Stimulated activated CD8-positive, alpha-beta memory T cell treated with anti-CD3 and anti-CD28 coated beads, Interleukin-12 subunit alpha, Interleukin-12 subunit beta, amount 100 ng/mL, for 1 hour (primary cell): ENCODE data around the gene CCSER1.
"Not testable (repeated sequence)": the region's sequence is repeated elsewhere in the genome, so short reads cannot be mapped to it uniquely, and the experiment has no call there.

Experiments
- DNase-seq: peaks from one replicate; pipeline ENCODE4 v3.0.0-alpha.2; 2020; ENCODE audit warnings: low read depth

CCSER1 gene

DNA sequence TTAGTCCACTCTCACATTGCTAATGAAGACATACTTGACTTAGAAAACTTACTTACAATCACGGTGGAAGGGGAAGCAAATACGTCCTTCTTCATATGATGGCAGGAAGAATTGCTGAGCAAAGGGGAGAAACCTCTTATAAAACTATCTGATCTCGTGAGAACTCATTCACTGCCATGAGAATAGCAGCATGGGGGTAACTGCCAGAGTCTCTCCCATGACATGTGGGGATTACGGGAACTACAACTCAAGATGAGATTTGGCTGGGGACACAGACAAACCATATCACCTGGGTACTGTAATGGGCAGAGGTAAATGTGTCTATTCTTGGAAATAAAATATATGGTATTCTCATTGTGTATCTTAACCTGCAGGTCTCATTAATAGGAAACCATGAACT lies 1464.9 kb downstream of the CCSER1 start:
- no peak for DNase-seq

- no peak for DNase-seq
These were observed 1469.5 kb downstream of the CCSER1 start for GRCh38 chr4:91596718-91597117.

GRCh38 chr4:91598696-91599095 lies 1471.5 kb downstream of the CCSER1 start:
- DNase-seq: no peak

DNA sequence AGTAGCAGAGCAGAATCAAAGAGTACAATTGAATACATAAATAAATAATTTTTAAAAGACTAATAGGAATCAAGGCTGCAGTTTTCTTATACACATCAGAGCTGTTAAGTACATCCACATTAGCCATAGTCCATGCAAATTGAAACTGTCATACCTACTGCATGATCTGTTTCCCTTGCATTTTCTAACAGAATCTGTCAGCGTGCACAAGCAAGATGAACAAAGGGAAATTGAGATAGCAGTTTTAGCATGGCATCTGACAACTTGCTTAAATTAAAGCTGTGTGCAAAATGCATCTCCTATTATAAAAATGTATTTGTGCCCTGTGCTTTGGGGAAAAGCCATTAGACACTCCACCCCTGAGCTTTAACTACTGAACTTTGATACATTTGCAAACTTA lies 1473.1 kb downstream of the CCSER1 start:
- DNase-seq: no peak

DNA sequence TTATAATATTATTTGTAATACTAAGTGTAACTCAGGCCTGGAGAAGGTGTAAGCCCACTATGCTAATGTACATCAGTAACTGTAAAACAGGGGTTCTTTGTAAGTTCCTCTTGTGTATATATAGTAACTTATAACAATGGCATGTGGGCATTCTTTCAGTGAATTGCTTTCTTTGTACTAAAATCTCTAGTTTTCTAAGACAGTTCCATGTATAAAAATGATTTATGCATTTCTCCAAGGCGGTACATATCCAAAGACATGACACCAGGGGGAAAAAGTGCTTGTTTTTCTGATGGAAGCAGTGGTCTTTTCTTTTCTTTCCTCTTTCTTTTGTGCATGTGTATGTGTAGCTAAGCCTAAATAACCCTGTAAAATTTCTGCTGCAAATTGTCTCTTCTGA lies 1474.2 kb downstream of the CCSER1 start:
- no peak for DNase-seq

DNA sequence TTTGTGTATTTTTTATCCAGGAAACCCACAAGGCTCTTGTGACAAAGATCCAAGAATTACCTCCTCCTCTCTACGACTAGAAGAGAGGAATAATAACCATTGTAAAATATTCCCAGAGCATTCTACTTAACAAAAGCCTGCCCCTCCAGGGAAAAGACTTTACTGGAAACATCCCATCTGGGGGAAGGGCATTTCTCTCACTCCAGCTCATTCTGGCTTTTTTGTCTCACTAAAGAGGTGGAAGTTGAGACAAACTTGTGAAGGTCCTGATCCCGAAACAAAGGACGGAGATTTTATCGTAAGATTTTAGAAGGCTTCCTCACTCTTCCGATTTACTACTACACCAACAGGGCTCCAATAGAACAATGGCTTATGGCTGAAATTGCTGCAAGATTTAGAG lies 1484.6 kb downstream of the CCSER1 start:
- DNase-seq: no peak

DNA sequence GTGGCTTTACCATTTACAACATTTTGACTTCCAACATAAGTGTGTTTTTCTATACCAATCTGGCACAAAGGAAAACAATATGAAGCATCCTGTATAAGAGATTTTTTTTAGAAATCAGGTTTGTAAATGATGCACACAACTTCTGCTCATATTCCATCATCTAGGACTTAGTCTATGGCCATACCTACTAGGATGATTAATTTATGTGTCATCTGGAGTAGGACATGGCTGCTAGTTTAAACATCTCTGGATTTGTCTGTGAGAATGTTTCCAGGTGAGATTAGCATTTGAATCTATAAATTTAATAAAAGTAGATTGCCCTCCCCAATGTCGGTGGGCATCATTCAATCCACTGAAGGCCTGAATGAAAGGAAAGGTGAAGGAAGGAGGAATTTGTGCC lies 1493.8 kb downstream of the CCSER1 start:
- no peak for DNase-seq

- DNase-seq: no peak
These were observed 1494.3 kb downstream of the CCSER1 start for GRCh38 chr4:91621446-91621845.

- DNase-seq: no peak
These were observed 1495.9 kb downstream of the CCSER1 start for GRCh38 chr4:91622925-91623602.

DNA sequence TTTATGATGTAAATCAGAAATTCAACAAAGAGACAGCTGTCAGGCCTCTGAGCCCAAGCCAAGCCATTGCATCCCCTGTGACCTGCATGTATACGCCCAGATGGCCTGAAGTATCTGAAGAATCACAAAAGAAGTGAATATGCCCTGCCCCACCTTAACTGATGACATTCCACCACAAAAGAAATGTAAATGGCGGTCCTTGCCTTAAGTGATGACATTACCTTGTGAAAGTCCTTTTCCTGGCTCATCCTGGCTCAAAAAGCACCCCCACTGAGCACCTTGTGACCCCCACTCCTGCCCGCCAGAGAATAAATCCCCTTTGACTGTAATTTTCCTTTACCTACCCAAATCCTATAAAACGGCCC lies 1496.4 kb downstream of the CCSER1 start:
- DNase-seq: not testable (repeated sequence)

GRCh38 chr4:91630054-91630453 lies 1502.9 kb downstream of the CCSER1 start:
- no peak for DNase-seq

GRCh38 chr4:91630764-91631163 lies 1503.6 kb downstream of the CCSER1 start:
- DNase-seq: no peak

DNA sequence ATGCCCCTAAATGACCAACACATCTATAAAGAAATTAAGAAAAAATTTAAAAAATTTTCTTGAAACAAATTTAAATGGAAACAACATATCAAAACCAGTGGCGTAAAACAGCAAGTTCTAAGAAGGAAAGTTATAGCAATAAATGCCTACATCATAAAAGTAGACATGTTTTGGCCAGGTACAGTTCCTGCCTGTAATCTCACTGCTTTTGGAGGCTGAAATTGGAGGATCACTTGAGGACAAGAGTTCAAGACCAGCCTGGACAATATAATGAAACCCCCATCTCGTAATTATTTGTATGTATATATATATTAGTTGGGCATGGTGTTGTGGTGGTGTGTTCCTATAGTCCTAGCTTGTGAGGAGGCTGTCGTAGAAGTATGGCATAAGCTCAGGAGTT lies 1504.1 kb downstream of the CCSER1 start:
- DNase-seq: no peak

- no peak for DNase-seq
These were observed 1508.9 kb downstream of the CCSER1 start for GRCh38 chr4:91636083-91636482.
